NCI-H1436 treated with DMSO at 0.1 percent for 48 hours (cell line): ENCODE results near the gene ZNF101.
"Not testable (repeated sequence)": the region's sequence is repeated elsewhere in the genome, so short reads cannot be mapped to it uniquely, and the experiment has no call there.

ENCODE experiments used
- DNase-seq: peaks from one replicate; lab custom pipeline; 2025; lab: John Stamatoyannopoulos, UW

ZNF101 gene

DNA sequence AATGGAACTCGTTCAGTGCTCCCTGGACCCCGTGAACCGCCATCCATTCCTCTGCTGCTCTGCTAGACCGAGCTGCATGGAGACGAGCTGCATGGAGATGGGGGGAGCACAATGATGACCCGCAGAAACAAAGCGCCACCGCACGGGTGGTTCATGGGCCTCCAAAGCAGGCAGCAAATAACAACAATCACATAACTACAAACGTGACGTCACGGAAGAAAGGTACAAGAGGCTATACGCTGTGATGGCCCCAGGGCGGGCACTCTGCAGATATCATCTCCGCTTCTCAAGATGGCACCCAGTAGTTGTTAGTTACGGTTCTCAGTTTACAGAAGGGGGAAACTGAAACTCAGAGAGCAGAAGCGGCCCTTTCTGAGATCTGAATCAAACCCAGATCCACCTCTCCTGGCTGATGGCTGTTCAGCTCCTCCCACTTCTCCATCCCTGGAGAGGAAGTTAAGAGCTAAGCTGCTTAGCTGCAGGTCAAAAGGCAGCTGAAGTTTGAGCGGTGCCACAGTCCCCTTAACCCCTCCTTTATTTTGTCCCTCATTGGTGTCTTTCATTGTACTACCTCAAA lies 6.9 kb upstream of the ZNF101 start:
- no peak for DNase-seq

DNA sequence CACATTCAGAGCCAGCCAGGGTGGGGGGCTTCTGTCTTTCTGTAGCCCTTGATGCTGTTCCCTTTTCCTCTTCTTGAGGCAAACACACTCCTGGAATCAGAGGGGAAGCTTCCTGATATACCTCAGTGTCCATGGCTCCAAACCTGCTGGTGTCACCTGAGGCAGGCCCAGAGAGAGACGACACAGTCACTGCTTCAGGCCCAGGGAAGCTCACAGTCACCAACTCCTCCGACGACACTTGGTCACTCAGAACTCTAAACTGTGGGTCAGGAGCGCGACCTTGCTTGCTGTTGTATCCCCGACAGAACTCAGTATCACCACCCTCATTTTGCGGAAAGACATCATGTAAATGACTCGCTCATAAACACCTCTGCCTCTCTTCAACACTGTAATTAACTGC lies 6.3 kb upstream of the ZNF101 start:
- no peak for DNase-seq

DNA sequence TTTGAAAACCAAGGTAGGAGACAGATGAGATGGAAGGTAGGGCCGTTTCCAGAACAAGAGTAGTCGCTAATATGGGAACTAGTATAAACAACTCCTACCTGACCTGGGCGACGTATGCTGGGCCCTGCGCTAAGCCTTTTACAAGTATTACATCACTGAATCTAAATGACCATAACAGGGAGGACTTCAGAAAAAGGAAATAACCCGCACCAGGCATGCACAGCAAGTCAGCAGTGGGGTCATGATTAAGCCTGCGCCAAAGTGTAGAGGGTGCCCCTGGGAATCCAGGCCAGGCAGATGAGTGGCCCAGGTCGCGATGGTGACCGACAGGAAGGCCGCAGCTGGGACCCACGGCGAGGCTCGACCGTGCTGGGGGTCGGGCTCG lies 5.8 kb upstream of the ZNF101 start:
- DNase-seq = no peak

DNA sequence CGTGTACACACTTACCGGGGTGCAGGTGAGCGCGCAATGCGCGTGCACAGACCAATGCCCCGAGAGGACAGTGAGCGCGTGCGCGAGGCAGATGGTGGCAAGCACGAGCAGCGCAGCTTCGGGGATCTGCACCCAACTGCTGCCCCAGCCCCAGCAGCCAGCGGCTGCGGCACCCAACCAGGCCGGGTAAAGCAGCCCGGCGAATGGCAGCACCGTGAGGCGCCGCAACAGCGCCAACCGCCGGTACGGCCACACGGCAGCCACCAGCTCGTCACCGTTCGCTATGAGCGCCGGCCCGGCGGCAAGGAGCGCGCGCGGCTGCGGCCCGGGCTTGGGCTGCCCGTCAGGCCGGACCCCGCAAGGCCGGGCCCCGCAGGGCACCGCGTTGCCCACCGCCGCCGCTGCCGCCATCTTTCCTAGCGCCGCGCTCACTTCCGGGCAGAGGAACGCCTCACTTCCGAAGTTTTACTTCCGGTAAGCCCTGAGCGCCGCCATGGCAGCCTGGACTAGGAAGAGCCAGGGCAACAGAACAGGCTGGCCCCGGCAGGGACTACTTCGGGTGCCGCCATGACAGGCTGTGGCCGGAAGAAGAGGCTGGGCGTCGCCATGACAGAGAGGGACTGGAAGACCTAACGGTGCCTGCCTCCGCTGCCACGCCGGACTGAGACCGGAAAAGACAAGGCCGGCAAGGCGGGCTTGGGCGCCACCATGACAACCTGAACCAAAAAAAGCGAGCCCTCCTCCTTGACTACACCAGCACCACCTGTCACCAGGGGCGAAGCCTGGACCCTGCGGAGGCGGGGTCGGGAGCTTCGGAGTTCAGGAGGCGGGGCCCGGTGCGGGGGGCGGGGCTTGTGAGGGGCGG lies 5.2 kb upstream of the ZNF101 start, which contains the start of gene ATP13A1:
TSS of gene ATP13A1 (minus strand) at position 421 of the 865 bp plus-strand sequence. CDS start at position 411, 10 bp downstream.
- DNase-seq = peak; percentile 85

DNA sequence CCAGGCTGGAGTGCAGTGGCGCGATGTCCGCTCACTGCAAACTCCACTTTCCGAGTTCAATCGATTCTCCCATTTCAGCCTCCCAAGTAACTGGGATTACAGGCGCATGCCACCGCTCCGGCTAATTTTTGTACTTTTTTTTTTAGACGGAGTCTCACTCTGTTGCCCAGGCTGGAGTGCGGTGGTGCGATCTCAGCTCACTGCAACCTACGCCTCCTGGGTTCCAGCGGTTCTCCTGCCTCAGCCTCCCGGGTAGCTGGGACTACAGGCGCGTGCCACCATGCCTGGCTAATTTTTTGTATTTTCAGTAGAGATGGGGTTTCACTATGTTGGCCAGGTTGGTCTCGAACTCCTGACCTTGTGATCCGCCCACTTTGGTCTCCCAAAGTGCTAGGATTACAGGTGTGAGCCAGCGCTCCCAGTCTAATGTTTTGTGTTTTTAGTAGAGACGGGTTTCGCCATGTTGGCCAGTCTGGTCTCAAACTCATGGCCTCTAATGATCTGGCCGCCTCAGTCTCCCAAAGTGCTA lies 3.2 kb upstream of the ZNF101 start:
- not testable (repeated sequence) for DNase-seq

DNA sequence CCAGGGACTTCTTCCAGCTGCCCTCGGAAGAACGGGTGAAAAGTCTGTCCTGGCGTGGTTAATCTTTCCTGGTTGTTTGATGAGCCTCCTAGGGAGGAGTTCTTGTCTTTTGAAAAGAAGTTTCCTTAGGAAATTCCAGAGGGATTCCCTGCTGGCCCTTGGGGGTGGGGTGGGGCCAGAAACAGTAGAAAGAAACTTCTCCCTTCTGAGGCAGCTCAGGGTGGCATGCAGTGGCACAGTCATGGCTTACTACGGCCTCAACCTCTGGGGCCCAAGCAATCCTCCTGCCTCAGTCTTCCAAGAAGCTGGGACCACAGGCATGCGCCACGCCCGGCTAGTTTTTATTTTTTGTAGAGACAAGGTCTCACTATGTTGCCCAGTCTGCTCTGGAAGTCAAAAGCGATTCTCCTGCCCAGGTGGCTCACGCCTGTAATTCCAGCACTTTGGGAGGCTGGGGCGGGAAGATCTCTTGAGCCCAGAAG lies 1.5 kb downstream of the ZNF101 start:
- DNase-seq = no peak

DNA sequence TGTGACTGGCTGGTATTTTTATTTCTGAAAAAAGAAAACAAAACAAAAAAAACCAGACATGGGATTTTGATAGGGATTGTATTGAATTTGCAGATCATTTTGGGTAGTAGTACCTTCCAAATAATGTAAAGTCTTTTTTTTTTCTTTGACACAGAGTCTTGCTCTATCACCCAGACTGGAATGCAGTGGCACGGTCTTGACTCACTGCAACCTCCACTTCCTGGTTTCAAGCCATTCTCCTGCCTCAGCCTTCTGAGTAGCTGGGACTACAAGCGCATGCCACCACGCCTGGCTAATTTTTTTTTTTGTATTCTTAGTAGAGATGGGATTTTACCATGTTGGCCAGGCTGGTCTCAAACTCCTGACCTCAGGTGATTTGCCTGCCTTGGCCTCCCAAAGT lies 4.2 kb downstream of the ZNF101 start:
- no peak for DNase-seq

DNA sequence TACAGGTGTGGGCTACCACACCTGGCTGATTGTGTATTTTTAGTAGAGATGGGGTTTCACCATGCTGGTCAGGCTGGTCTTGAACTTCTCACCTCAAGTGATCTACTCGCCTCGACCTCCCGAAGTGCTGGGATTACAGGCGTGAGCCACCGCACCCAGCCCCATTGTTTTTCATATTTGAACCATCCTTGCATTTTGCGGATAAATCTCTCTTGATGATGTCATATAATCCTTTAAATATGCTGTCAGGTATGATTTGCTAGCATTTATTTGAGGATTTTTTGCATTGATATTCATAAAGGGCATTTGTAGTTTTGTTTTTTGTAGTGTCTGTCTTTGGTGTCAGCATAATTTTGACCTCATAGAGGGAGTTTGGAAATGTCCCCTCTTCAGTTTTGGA lies 5.7 kb downstream of the ZNF101 start:
- no peak for DNase-seq

DNA sequence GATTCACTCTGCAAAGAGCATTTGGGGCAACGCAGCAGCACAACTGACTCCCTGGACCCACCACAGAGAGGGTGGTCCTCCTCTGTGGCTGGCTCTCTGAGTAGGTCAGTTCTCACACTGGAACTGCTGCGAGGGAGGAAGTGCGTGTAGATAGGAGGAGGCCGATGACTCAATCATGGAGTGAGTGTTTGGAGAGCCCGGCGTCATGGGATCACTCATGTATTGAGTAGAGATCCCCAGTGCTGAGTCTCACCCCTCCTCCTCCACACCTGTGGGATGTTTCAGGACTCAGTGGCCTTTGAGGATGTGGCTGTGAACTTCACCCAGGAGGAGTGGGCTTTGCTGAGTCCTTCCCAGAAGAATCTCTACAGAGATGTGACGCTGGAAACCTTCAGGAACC lies 8.9 kb downstream of the ZNF101 start:
- DNase-seq = no peak

DNA sequence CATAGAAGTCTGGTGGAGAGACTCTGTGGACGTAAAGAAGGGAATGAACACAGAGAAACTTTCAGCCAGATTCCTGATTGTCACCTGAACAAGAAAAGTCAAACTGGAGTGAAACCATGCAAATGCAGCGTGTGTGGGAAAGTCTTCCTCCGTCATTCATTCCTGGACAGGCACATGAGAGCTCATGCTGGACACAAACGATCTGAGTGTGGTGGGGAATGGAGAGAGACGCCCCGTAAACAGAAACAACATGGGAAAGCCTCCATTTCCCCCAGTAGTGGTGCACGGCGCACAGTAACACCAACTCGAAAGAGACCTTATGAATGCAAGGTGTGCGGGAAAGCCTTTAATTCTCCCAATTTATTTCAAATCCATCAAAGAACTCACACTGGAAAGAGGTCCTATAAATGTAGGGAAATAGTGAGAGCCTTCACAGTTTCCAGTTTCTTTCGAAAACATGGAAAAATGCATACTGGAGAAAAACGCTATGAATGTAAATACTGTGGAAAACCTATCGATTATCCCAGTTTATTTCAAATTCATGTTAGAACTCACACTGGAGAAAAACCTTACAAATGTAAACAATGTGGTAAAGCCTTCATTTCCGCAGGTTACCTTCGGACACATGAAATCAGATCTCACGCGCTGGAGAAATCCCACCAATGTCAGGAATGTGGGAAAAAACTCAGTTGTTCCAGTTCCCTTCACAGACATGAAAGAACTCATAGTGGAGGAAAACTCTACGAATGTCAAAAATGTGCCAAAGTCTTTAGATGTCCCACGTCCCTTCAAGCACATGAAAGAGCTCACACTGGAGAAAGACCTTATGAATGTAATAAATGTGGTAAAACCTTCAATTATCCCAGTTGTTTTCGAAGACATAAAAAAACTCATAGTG lies 10.8 kb downstream of the ZNF101 start:
- DNase-seq = no peak

DNA sequence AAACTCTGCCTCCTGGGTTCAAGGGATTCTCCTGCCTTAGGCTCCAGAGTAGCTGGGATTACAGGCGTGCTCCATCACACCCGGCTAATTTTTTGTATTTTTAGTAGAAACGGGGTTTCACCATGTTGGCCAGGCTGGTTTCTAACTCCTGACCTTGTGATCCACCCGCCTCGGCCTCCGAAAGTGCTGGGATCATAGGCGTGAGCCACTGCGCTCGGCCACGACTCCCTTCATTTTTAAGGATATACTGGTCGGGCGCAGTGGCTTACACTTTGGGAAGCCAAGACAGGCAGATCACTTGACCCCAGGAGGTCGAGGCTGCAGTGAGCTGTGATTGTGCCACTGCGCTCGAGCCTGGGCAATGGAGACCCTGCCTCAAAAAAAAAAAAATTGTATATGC lies 17.5 kb downstream of the ZNF101 start:
- DNase-seq = not testable (repeated sequence)

DNA sequence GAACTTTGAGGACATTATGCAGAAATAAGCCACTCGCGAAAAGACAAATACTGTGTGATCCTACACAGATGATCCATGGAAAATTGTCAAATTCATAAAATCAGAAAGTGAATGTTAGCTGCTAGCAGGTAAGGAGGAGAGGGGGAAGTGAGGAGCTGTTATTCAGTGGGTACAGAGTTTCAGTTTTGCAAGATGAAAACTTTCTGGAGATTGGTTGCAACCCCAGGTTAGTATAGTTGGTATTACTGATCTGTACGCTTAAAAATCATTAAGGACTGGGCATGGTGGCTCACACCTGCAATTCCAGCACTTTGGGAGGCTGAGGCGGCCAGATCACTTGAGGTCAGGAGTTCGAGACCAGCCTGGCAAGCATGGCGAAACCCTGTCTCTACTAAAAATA lies 17.9 kb downstream of the ZNF101 start:
- no peak for DNase-seq

DNA sequence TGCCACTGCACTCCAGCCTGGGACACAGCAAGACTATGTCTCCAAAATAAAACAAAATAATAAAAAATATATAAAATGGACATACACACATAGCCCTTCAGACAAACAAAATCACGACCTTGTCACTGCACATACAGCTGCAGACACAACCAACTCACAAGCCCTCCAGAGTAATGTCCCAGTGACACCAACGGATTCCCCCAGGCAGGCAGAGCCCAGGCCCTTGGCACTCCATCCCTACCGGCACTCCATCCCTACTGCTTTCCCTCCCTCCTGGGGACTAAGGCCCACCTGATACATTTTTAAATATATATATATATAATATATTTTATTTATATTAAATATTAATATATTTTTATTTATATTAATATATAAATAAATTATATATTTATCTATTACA lies 18.5 kb downstream of the ZNF101 start:
- DNase-seq = no peak

DNA sequence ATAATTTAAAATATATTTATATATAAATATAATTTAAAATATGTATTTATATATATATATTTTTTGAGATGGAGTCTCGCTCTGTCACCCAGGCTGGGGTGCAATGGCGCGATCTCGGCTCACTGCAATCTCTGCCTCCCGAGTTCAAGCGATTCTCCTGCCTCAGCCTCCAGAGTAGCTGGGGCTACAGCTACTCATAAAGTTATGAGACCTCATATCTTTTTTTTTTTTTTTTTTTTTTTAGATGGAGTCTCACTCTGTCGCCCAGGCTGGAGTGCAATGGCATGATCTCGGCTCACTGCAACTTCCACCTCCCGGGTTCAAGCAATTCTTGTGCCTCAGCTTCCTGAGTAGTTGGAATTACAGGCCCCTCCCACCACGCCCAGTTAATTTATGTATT lies 20.4 kb downstream of the ZNF101 start:
- DNase-seq = not testable (repeated sequence)

DNA sequence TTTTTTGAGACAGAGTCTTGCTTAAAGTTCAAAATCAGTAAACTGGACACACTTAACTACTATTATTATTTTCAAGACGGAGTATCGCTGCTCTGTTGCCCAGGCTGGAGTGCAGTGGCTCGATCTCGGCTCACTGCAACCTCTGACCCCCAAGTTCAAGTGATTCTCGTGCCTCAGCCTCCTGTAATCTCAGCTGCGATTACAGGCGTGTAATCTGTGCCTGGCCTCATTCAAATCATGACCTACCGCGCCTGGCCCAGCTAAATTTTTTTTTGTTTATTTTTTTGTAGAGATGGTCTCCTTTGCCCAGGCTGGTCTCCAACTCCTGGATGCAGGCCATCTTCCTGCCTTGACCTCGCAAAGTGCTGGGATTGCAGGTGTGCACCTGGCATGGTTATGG lies 23.0 kb downstream of the ZNF101 start:
- DNase-seq = no peak

DNA sequence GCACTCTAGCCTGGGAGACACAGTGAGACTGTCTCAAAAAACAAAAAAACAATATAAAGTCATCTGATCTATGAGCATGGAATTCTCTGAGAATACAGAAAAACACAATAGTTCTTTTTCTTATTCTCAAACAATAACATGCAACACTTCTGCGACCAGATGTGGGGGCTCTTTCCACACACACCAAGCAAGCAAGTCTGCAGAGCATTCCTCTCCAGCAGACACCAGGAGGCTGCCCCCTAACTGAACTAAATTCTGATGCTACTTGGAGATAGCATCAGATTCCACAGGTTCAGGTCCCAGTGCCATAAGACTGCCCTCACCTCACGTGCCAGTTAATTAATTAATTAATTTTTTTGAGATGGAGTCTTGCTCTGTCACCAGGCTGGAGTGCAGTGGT lies 27.7 kb downstream of the ZNF101 start:
- DNase-seq = no peak

DNA sequence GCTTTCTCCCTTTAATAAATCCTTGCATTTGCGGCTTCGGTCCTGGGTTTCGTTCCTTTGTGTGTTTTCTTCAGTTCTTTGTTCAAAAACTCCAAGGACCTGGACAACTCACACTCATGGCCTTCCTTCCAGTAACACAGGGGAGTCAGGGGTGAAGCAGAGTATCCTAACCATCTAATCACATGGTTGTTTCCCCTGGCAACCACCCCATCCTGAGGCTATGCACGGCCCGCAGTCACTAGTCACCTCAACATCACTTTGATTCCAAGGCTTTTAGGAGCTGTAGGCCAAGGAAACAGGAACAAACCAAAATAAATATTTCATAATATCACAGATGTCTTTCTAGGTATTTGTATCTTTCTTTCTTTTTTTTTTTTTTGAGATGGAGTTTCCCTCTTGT lies 28.9 kb downstream of the ZNF101 start:
- DNase-seq = no peak

DNA sequence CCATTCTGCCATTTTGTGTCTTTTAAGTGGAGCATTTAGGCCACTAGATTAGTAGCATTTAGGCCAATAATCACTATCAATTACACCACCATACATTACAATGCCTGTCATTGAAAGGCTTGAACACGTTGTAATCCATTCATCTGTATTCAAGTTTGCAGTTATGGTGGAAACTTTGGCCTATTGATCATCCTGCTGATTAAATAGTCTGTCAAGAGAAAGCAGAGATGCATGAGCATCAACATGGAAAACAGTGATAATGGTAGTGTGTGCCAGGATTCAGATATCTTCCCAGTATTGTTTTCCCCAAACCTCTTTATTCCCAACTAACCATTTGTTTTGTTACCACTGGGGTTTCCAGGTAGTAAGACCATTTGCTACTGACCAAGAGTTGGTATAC lies 31.9 kb downstream of the ZNF101 start:
- DNase-seq = not testable (repeated sequence)

DNA sequence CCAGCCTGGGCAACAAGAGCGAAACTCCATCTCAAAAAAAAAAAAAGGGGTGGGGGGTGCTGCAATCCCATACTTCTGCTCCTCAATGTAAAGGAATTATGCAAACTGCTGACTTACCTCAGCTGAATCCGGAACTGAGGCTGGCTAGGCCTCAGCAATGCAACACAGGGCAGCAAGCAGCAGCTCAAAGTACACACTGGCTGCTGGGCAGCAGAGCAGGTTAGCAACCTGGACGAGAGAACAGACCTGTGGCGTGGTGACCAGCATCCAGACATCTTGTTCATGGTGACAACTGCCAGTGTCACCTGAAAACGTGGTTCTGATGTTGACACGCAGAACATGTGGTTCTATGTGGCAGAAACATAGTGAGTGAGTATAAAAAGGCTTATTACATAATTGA lies 36.2 kb downstream of the ZNF101 start:
- DNase-seq = no peak

DNA sequence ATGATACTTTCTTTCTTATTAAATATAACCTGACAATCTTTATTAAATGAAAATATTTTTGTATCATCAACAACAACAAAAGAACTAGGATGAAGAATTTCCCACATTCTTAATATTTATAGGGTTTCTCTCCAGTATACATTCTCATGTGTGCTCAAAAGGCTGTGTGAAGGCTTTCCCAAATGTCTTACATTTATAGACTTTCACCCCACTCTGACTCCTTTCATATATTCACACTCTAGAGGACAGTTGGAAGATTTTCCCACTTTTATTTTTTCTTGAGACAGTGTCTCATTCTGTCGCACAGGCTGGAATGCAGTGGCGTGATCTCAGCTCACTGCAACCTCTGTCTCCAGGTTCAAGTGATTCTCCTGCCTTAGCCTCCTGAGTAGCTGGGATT lies 41.9 kb downstream of the ZNF101 start:
- no peak for DNase-seq

DNA sequence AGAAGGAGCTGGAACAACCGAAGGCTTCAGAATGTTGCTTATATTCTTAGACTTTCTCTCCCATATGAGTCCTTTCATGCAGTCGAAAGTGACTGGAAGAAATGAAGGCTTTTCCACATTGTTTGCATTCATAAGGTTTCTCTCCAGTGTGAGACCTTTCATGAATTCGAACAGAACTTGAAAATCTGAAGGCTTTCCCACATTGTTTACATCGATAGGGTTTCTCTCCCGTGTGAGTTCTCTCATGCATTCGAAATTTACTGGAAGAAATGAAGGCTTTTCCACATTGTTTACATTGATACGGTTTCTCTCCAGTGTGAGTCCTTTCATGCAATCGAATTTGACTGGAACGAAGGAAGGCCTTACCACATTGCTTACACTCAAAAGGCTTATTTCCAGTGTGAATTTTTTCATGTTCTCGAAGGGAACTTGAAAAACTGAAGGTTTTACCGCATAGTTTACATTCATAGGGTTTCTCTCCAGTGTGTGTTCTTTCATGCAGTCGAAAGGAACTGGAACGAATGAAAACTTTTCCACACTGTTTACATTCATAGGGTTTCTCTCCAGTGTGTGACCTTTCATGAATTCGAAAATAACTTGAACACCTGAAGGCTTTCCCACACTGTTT lies 42.8 kb downstream of the ZNF101 start:
- no peak for DNase-seq
